Cerebellar cortex (tissue), 1 donor: ENCODE measurements around the gene EMP2.

Source experiments
- DNase-seq: peaks from one replicate; pipeline ENCODE4 v3.0.0-alpha.2; 2015; ENCODE audit warnings: low spot score

EMP2 gene

DNA sequence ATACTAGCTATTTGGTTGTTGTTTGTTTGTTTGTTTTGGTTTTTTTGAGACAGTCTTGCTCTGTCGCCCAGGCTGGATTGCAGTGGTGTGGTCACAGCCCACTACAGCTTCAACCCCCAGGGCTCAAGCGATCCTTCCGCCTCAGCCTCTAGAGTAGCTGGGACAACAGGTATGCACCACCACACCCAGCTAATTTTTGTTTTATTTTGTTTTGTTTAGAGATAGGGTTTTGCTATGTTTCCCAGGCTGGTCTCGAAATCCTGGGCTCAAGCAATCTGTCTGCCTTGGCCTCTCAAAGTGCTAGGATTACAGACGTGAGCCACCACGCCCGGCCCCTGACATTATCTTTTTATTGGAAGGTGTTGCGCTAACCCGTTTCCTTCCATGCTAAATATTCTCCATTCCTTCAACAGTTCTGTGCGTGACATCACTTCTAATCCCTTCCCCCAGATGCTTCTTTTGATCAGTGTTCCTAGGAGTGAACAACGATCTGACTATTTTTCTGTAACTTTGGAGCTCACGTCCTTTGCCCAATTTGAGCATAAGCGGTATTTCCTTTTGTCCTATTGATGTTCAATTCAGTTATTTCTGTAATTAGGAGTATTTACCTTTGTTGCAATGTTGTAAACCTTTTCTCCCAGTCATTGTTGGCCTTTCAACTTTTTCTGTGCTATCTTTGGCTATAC is 30.2 kb upstream of the EMP2 start:
- no peak for DNase-seq

- no peak for DNase-seq
These were observed 29.0 kb upstream of the EMP2 start for GRCh38 chr16:10609402-10609774.

GRCh38 chr16:10608687-10609401 is 28.4 kb upstream of the EMP2 start:
- no peak for DNase-seq

DNA sequence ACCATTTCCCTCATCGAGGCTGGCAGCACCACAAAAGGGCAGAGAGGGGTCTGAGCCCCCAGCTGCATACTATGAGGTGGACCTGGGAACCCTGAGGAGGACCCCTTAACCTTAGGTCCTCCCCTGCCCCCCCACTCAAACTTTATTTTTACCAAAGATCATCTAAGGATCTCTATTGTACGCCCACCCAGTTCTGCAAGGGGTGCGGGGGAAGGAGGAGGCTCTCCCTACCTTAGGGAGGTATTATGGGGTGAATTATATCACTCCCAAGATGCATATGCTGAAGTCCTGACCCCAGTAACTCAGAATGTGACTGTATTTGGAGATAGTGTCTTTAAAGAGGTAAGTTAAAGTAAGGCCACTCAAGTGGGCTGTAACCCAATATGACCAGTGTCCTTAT is 26.8 kb upstream of the EMP2 start:
- no peak for DNase-seq

DNA sequence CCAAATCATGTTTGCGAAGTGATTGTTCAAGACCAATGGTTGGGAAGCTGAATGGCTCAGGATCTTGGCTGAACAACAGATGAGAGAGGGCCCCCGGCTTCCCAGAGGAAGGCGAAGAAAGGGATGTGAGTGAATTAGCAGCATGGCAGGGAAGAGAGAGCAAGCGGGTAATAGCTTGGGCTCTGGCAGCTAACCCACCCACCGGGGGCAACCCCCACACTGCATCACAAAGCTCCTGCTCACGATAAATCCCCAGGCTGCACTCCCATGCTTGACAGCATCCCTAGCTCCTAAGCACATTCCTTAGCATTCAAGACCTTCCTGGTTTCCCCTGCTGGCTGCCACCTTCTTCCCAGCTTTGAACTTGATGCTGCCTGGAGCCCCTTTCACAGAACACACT is 26.2 kb upstream of the EMP2 start:
- DNase-seq, result no peak

GRCh38 chr16:10605636-10606035 is 25.2 kb upstream of the EMP2 start:
- DNase-seq, result no peak

DNA sequence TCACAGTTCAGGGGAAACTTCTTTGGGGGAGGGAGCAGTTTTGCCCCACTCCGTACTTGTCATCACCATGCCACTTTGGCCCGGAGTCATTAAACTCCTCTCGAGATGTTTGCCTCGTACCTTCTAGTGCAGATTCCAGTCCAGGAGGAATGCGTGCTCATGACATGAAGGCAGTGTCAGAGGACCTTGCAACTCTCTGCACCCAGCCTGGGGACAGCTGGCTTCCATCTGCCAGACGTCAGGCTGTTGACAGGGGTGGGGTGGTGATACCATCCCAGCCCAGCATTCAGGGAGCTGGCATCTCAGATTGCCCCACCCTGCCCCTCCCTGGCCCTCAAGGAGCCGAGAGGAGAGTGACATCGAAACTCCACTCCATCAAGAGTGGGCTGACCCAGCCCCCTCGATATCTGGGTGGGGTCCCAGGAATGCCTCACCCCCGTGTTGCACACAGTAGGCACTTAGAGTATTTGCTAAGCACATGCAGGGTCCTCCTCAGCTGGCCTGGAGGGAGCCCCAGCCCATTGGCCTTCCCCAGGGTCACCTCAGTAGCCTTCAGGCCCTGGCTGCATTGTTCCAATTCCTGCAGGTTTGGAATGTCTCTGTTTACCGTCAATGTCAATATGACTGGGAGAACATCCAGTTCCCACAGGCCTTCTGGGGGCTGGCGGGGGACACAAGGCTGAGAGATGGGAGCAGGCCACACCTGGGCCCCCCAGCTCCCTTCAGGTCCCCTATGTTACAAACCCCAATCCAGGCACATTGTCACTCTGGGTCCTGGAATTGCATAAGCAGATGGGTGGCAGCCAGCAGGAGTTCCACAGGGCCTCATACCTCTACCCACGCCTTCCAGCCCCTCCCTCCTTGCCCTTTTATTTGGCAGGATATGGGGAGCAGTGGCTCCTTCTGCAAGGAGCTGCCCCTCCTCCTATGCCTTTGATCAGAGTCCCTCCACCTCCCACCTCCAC is 21.3 kb upstream of the EMP2 start:
- DNase-seq, result no peak

GRCh38 chr16:10600782-10601443 is 20.5 kb upstream of the EMP2 start:
- no peak for DNase-seq

DNA sequence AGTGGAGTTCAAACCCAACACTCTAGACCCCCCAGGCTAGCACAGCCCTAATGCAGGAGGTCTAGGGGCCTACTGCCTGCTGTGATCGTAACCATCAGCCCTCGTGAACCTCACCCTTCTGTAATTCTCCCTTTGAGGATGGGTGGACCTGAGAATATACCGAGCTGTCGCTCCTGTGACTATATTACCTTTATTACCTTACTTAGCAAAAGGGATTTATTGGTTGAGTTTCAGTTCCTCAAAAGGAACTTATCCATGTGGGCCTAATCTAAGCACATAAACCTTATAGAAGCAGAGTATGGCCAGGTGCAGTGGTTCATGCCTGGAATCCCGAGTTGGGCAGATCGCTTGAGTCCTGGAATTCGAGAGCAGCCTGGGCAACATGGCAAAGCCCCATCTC is 19.2 kb upstream of the EMP2 start:
- DNase-seq, result no peak

GRCh38 chr16:10598157-10598556 is 17.8 kb upstream of the EMP2 start:
- DNase-seq, result no peak

DNA sequence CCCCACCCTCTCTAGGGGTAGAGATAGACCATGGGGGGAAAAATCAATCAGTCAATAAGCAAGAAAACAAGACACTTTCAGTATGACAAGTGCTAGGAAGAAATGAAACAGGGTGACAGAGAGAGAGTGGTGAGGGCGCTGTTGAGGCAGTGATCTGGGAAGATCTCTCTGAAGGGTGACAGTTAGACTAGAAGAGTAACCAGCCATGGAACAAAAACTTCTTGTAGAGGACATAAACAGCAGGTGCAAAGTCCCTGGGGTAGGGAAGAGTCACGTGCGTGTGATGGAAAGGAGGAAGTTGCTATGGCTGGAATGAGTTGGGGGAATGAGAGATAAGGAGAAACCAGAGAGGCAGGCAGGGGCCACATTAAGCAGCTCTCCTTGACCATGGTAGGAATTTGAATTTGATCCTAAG is 16.8 kb upstream of the EMP2 start:
- no peak for DNase-seq

GRCh38 chr16:10594312-10594950 is 14.0 kb upstream of the EMP2 start:
- no peak for DNase-seq

DNA sequence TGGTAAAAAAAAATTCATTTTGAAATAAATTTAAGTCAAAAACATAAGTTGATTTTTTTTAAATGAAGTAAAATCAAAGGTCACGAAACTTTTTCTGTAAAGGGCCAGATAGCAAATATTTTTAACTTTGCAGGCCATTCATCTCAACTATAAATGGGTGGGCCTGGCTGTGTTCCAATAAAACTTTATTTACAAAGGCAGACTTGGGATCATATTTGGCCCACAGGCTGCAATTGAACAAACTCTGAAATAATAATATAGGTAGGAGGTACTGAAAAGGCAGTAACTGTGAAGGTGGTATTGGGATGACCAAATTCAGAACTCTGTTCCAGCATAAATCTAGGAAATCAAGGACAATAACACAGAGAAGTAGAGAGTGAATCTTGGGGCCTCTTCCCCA is 12.2 kb upstream of the EMP2 start:
- DNase-seq, result no peak

DNA sequence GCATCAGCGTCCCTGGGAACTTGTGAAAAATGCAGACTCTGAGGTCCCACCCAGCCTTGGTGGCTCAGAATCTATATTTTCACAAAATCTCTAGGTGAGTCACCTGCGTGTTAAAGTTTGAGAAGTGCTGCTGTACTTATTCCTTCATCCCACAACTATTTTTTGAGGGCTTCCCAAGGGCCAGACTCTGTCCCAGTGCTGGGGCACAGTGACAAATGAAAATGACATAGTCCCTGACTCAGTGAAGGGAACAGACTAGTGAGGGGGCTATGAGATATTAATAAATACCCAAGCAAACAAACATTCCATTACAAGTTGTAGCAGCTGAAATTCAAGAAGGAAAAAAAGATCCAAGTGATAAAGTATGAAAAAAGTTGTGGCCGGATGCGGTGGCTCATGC is 9.9 kb upstream of the EMP2 start:
- DNase-seq, result no peak

GRCh38 chr16:10589109-10589508 is 8.7 kb upstream of the EMP2 start:
- DNase-seq, result no peak

DNA sequence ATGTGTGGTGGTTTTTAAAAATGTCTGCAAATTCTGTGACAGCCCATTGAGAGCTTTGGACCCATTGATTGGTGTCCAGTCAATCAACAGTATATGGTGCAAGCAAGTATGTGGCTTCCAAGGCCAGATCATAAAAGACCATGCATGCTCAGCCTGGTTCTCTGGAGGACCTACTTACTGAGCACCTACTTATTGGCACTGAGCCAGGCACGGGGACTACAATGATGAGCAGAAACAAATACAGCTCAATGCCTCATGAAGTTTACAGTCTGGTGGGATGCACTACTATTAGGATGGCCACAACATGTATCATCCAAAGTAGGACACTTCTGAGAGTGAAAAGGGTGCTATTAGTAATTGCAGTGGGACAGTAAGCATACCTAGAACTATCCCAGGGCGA is 7.2 kb upstream of the EMP2 start:
- DNase-seq, result no peak

- DNase-seq, result no peak
These were observed 4.6 kb upstream of the EMP2 start for GRCh38 chr16:10584981-10585438.

- no peak for DNase-seq
These were observed 2.9 kb upstream of the EMP2 start for GRCh38 chr16:10583269-10583668.

- DNase-seq, result no peak
These were observed 1.1 kb upstream of the EMP2 start for GRCh38 chr16:10581507-10581906.

- DNase-seq, result no peak
These were observed 467 bp upstream of the EMP2 start for GRCh38 chr16:10580883-10581247.

DNA sequence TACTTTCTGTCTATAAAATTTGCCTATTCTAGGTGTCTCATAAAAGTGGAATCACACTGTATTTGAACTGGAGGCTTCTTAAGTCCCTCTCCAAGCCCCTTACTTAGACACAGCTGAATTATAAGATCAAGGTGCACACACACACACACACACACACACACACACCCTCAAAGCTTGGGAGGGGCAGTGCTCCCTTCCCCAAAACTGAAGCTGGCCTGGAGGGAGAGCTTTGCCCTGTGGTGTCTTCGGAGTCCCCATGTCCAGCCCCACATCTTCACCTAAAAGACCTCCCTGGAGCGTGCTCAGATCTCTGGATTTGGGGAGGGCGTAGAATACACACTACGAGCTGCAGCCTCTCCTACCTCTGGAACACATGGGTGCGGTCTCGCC is 828 bp downstream of the EMP2 start:
- no peak for DNase-seq
